ENCODE measurements around the gene ASB1. TPM values are rescaled to one million over a fixed set of nuclear protein-coding genes. Genes with fewer than 3 reads are reported as not detected.
A peak's percentile ranks its signal among the peaks of the same experiment; 100 is the strongest.

ASB1 gene
- 10 to 100 TPM; 10.1 to 10.8 TPM for polyA plus RNA-seq

- H3K9me3 ChIP-seq (ENCODE audit: control insufficient read depth in 2 of 2, insufficient read depth in 1 of 2, low read depth in 1 of 2, low read length in 1 of 2) = no peaks in the 10 kb centered on the region
- 1% methylated on average over 97 to 104 of the region's 104 CpGs for WGBS, 2 donors
- H3K27ac ChIP-seq (ENCODE audit: low read depth in 2 of 2, low read length in 1 of 2) = peak within 1 kb of the TSS; percentile 94 to 96
- peaks cover 5 to 15% of the 10 kb centered on the region in 2 donors for H3K4me1 ChIP-seq (ENCODE audit: control insufficient read depth in 2 of 2, insufficient read depth in 2 of 2, low read length in 1 of 2)
- H3K36me3 ChIP-seq (ENCODE audit: control insufficient read depth in 2 of 2, insufficient read depth in 2 of 2, low read length in 1 of 2) = no peaks in the 10 kb centered on the region
- peak within 1 kb of the TSS; percentile 86 to 95 for H3K4me3 ChIP-seq (ENCODE audit: low read depth in 1 of 2, low read length in 2 of 2)
- no peaks in the 10 kb centered on the region for H3K27me3 ChIP-seq (ENCODE audit: control insufficient read depth in 1 of 2, insufficient read depth in 2 of 2, low read length in 2 of 2)
Measured at GRCh38 chr2:238426568-238427434, at the start of gene ASB1. TSS of gene ASB1 (plus strand) at chr2:238426927. CDS start at chr2:238427071, 144 bp downstream.

GRCh38 chr2:238378230-238379095, 48.3 kb upstream of the ASB1 start:
- no peaks in the 10 kb centered on the region for H3K36me3 ChIP-seq (ENCODE audit: control insufficient read depth in 2 of 2, insufficient read depth in 2 of 2, low read length in 1 of 2)
- WGBS, 2 donors = 90 to 91% methylated on average over 11 of the region's 11 CpGs
- no peaks in the 10 kb centered on the region for H3K27me3 ChIP-seq (ENCODE audit: control insufficient read depth in 1 of 2, insufficient read depth in 2 of 2, low read length in 2 of 2)
- no peak overlapping the region for H3K27ac ChIP-seq (ENCODE audit: low read depth in 2 of 2, low read length in 1 of 2)
- H3K9me3 ChIP-seq (ENCODE audit: control insufficient read depth in 2 of 2, insufficient read depth in 1 of 2, low read depth in 1 of 2, low read length in 1 of 2) = no peaks in the 10 kb centered on the region
- H3K4me3 ChIP-seq (ENCODE audit: low read depth in 1 of 2, low read length in 2 of 2) = no peak overlapping the region
- peaks cover 3% of the 10 kb centered on the region in 2 donors for H3K4me1 ChIP-seq (ENCODE audit: control insufficient read depth in 2 of 2, insufficient read depth in 2 of 2, low read length in 1 of 2)

GRCh38 chr2:238379096-238379810, 47.5 kb upstream of the ASB1 start:
- no peaks in the 10 kb centered on the region for H3K9me3 ChIP-seq (ENCODE audit: control insufficient read depth in 2 of 2, insufficient read depth in 1 of 2, low read depth in 1 of 2, low read length in 1 of 2)
- WGBS, 2 donors = 78 to 81% methylated on average over 15 of the region's 15 CpGs
- no peaks in the 10 kb centered on the region for H3K36me3 ChIP-seq (ENCODE audit: control insufficient read depth in 2 of 2, insufficient read depth in 2 of 2, low read length in 1 of 2)
- H3K4me1 ChIP-seq (ENCODE audit: control insufficient read depth in 2 of 2, insufficient read depth in 2 of 2, low read length in 1 of 2) = peaks cover 3% of the 10 kb centered on the region in 2 donors
- H3K4me3 ChIP-seq (ENCODE audit: low read depth in 1 of 2, low read length in 2 of 2) = no peak overlapping the region
- no peak overlapping the region for H3K27ac ChIP-seq (ENCODE audit: low read depth in 2 of 2, low read length in 1 of 2)
- no peaks in the 10 kb centered on the region for H3K27me3 ChIP-seq (ENCODE audit: control insufficient read depth in 1 of 2, insufficient read depth in 2 of 2, low read length in 2 of 2)

- Histone ChIP-seq H3K4me3 (ENCODE audit: low read depth in 1 of 2, low read length in 2 of 2) (no peak overlapping the region), H3K9me3 (ENCODE audit: control insufficient read depth in 2 of 2, insufficient read depth in 1 of 2, low read depth in 1 of 2, low read length in 1 of 2) (no peaks in the 10 kb centered on the region), H3K4me1 (ENCODE audit: control insufficient read depth in 2 of 2, insufficient read depth in 2 of 2, low read length in 1 of 2) (peaks cover 3% of the 10 kb centered on the region in 2 donors), H3K36me3 (ENCODE audit: control insufficient read depth in 2 of 2, insufficient read depth in 2 of 2, low read length in 1 of 2) (no peaks in the 10 kb centered on the region), H3K27ac (ENCODE audit: low read depth in 2 of 2, low read length in 1 of 2) (no peak overlapping the region), H3K27me3 (ENCODE audit: control insufficient read depth in 1 of 2, insufficient read depth in 2 of 2, low read length in 2 of 2) (no peaks in the 10 kb centered on the region)
- 87 to 89% methylated on average over 7 of the region's 7 CpGs for WGBS, 2 donors
Measured at GRCh38 chr2:238380336-238380735, 46.4 kb upstream of the ASB1 start.

- no peaks in the 10 kb centered on the region for H3K27me3 ChIP-seq (ENCODE audit: control insufficient read depth in 1 of 2, insufficient read depth in 2 of 2, low read length in 2 of 2)
- H3K9me3 ChIP-seq (ENCODE audit: control insufficient read depth in 2 of 2, insufficient read depth in 1 of 2, low read depth in 1 of 2, low read length in 1 of 2) = no peaks in the 10 kb centered on the region
- peaks cover 3% of the 10 kb centered on the region in 2 donors for H3K4me1 ChIP-seq (ENCODE audit: control insufficient read depth in 2 of 2, insufficient read depth in 2 of 2, low read length in 1 of 2)
- no peak overlapping the region for H3K27ac ChIP-seq (ENCODE audit: low read depth in 2 of 2, low read length in 1 of 2)
- H3K36me3 ChIP-seq (ENCODE audit: control insufficient read depth in 2 of 2, insufficient read depth in 2 of 2, low read length in 1 of 2) = no peaks in the 10 kb centered on the region
- 40 to 71% methylated on average over 1 of the region's 1 CpG for WGBS, 2 donors
- no peak overlapping the region for H3K4me3 ChIP-seq (ENCODE audit: low read depth in 1 of 2, low read length in 2 of 2)
Measured at GRCh38 chr2:238380785-238381184, 45.9 kb upstream of the ASB1 start.

- Histone ChIP-seq H3K4me1 (ENCODE audit: control insufficient read depth in 2 of 2, insufficient read depth in 2 of 2, low read length in 1 of 2) (peaks cover 3% of the 10 kb centered on the region in 2 donors), H3K27ac (ENCODE audit: low read depth in 2 of 2, low read length in 1 of 2) (no peak overlapping the region), H3K4me3 (ENCODE audit: low read depth in 1 of 2, low read length in 2 of 2) (no peak overlapping the region), H3K36me3 (ENCODE audit: control insufficient read depth in 2 of 2, insufficient read depth in 2 of 2, low read length in 1 of 2) (no peaks in the 10 kb centered on the region), H3K9me3 (ENCODE audit: control insufficient read depth in 2 of 2, insufficient read depth in 1 of 2, low read depth in 1 of 2, low read length in 1 of 2) (no peaks in the 10 kb centered on the region), H3K27me3 (ENCODE audit: control insufficient read depth in 1 of 2, insufficient read depth in 2 of 2, low read length in 2 of 2) (no peaks in the 10 kb centered on the region)
- WGBS, 2 donors = 88 to 90% methylated on average over 16 of the region's 16 CpGs
Measured at GRCh38 chr2:238381341-238382115, 45.2 kb upstream of the ASB1 start.

GRCh38 chr2:238382381-238382781, 44.3 kb upstream of the ASB1 start:
- no peak overlapping the region for H3K27ac ChIP-seq (ENCODE audit: low read depth in 2 of 2, low read length in 1 of 2)

GRCh38 chr2:238383135-238383534, 43.6 kb upstream of the ASB1 start:
- Histone ChIP-seq H3K27me3 (ENCODE audit: control insufficient read depth in 1 of 2, insufficient read depth in 2 of 2, low read length in 2 of 2) (no peaks in the 10 kb centered on the region), H3K9me3 (ENCODE audit: control insufficient read depth in 2 of 2, insufficient read depth in 1 of 2, low read depth in 1 of 2, low read length in 1 of 2) (no peaks in the 10 kb centered on the region), H3K4me1 (ENCODE audit: control insufficient read depth in 2 of 2, insufficient read depth in 2 of 2, low read length in 1 of 2) (peaks cover 3% of the 10 kb centered on the region in 2 donors), H3K36me3 (ENCODE audit: control insufficient read depth in 2 of 2, insufficient read depth in 2 of 2, low read length in 1 of 2) (no peaks in the 10 kb centered on the region), H3K4me3 (ENCODE audit: low read depth in 1 of 2, low read length in 2 of 2) (no peak overlapping the region), H3K27ac (ENCODE audit: low read depth in 2 of 2, low read length in 1 of 2) (no peak overlapping the region)
- 96% methylated on average over 5 of the region's 5 CpGs for WGBS, 2 donors

More at GRCh38 chr2:238382381-238382781, 44.3 kb upstream of the ASB1 start:
- WGBS, 2 donors = 90 to 93% methylated on average over 5 of the region's 5 CpGs
- no peaks in the 10 kb centered on the region for H3K9me3 ChIP-seq (ENCODE audit: control insufficient read depth in 2 of 2, insufficient read depth in 1 of 2, low read depth in 1 of 2, low read length in 1 of 2)
- no peaks in the 10 kb centered on the region for H3K27me3 ChIP-seq (ENCODE audit: control insufficient read depth in 1 of 2, insufficient read depth in 2 of 2, low read length in 2 of 2)
- H3K4me3 ChIP-seq (ENCODE audit: low read depth in 1 of 2, low read length in 2 of 2) = no peak overlapping the region
- no peaks in the 10 kb centered on the region for H3K36me3 ChIP-seq (ENCODE audit: control insufficient read depth in 2 of 2, insufficient read depth in 2 of 2, low read length in 1 of 2)
- peaks cover 3% of the 10 kb centered on the region in 2 donors for H3K4me1 ChIP-seq (ENCODE audit: control insufficient read depth in 2 of 2, insufficient read depth in 2 of 2, low read length in 1 of 2)

Measured in esophagus (tissue), 2 donors.